ENCODE measurements around the gene SEMA3E. TPM values are rescaled to one million over a fixed set of nuclear protein-coding genes. Genes with fewer than 3 reads are reported as not detected.
"Not testable (repeated sequence)": the region's sequence is repeated elsewhere in the genome, so short reads cannot be mapped to it uniquely, and the experiment has no call there.

The SEMA3E gene
- total RNA-seq, 1 donor, result 1.4 TPM

GRCh38 chr7:83465643-83466042 lies 183.3 kb downstream of the SEMA3E start:
- no peak overlapping the region for H3K4me2 ChIP-seq (ENCODE audit: insufficient read depth, low read length)
- no peak overlapping the region for H2AFZ ChIP-seq (ENCODE audit: low read length)
- no peaks in the 10 kb centered on the region for H3K36me3 ChIP-seq (ENCODE audit: insufficient read depth, low read length)
- no peaks in the 10 kb centered on the region for H3K27me3 ChIP-seq (ENCODE audit: insufficient read depth, low read length)
- no peaks in the 10 kb centered on the region for H3K9me3 ChIP-seq (ENCODE audit: low read depth, low read length)
- no peak for DNase-seq (ENCODE audit: insufficient read length, low spot score, missing footprints)
- TF ChIP-seq CTCF (IDR thresholded peaks at IDR 0.05; ENCODE audit: extremely low read depth, low read depth, low read length), result no peak
- peaks cover 18% of the 10 kb centered on the region for H3K4me1 ChIP-seq (ENCODE audit: insufficient read depth, low read length)
- no peak overlapping the region for H3K27ac ChIP-seq (ENCODE audit: low read depth, low read length)
- no peaks in the 10 kb centered on the region for H3K79me2 ChIP-seq (ENCODE audit: insufficient read depth, low read length)
- no peaks in the 10 kb centered on the region for H4K20me1 ChIP-seq (ENCODE audit: insufficient read depth, low read length)
- H3K4me3 ChIP-seq (ENCODE audit: insufficient read depth, low read length), result no peak overlapping the region

- H3K9me3 ChIP-seq (ENCODE audit: low read depth, low read length); H3K4me1 ChIP-seq (ENCODE audit: insufficient read depth, low read length); H3K27ac ChIP-seq (ENCODE audit: low read depth, low read length); H4K20me1 ChIP-seq (ENCODE audit: insufficient read depth, low read length); H3K4me3 ChIP-seq (ENCODE audit: insufficient read depth, low read length); H3K27me3 ChIP-seq (ENCODE audit: insufficient read depth, low read length); DNase-seq (ENCODE audit: insufficient read length, low spot score, missing footprints); H3K79me2 ChIP-seq (ENCODE audit: insufficient read depth, low read length); H3K4me2 ChIP-seq (ENCODE audit: insufficient read depth, low read length); H2AFZ ChIP-seq (ENCODE audit: low read length); H3K36me3 ChIP-seq (ENCODE audit: insufficient read depth, low read length): not testable (repeated sequence)
Observed at GRCh38 chr7:83461820-83462219, 187.1 kb downstream of the SEMA3E start.

- not testable (repeated sequence) for H3K9me3 ChIP-seq (ENCODE audit: low read depth, low read length); H3K4me1 ChIP-seq (ENCODE audit: insufficient read depth, low read length); H3K36me3 ChIP-seq (ENCODE audit: insufficient read depth, low read length); H3K4me2 ChIP-seq (ENCODE audit: insufficient read depth, low read length); H2AFZ ChIP-seq (ENCODE audit: low read length); H3K27me3 ChIP-seq (ENCODE audit: insufficient read depth, low read length); H3K4me3 ChIP-seq (ENCODE audit: insufficient read depth, low read length); H4K20me1 ChIP-seq (ENCODE audit: insufficient read depth, low read length); H3K79me2 ChIP-seq (ENCODE audit: insufficient read depth, low read length); DNase-seq (ENCODE audit: insufficient read length, low spot score, missing footprints); H3K27ac ChIP-seq (ENCODE audit: low read depth, low read length)
Observed at GRCh38 chr7:83459930-83460653, 188.8 kb downstream of the SEMA3E start.

- not testable (repeated sequence) for H2AFZ ChIP-seq (ENCODE audit: low read length); H3K4me1 ChIP-seq (ENCODE audit: insufficient read depth, low read length); H3K4me3 ChIP-seq (ENCODE audit: insufficient read depth, low read length); H4K20me1 ChIP-seq (ENCODE audit: insufficient read depth, low read length); H3K9me3 ChIP-seq (ENCODE audit: low read depth, low read length); H3K4me2 ChIP-seq (ENCODE audit: insufficient read depth, low read length); H3K27ac ChIP-seq (ENCODE audit: low read depth, low read length); H3K27me3 ChIP-seq (ENCODE audit: insufficient read depth, low read length); H3K79me2 ChIP-seq (ENCODE audit: insufficient read depth, low read length); H3K36me3 ChIP-seq (ENCODE audit: insufficient read depth, low read length)
- peak; percentile 46 for DNase-seq (ENCODE audit: insufficient read length, low spot score, missing footprints)
Observed at GRCh38 chr7:83459101-83459929, 189.6 kb downstream of the SEMA3E start.

GRCh38 chr7:83457022-83457892 lies 191.7 kb downstream of the SEMA3E start:
- H3K27ac ChIP-seq (ENCODE audit: low read depth, low read length), result no peak overlapping the region
- no peak for DNase-seq (ENCODE audit: insufficient read length, low spot score, missing footprints)
- no peaks in the 10 kb centered on the region for H4K20me1 ChIP-seq (ENCODE audit: insufficient read depth, low read length)
- H3K9me3 ChIP-seq (ENCODE audit: low read depth, low read length), result no peaks in the 10 kb centered on the region
- no peak overlapping the region for H3K4me3 ChIP-seq (ENCODE audit: insufficient read depth, low read length)
- no peaks in the 10 kb centered on the region for H3K27me3 ChIP-seq (ENCODE audit: insufficient read depth, low read length)
- no peak overlapping the region for H2AFZ ChIP-seq (ENCODE audit: low read length)
- no peaks in the 10 kb centered on the region for H3K36me3 ChIP-seq (ENCODE audit: insufficient read depth, low read length)
- no peaks in the 10 kb centered on the region for H3K79me2 ChIP-seq (ENCODE audit: insufficient read depth, low read length)
- H3K4me2 ChIP-seq (ENCODE audit: insufficient read depth, low read length), result no peak overlapping the region
- no peaks in the 10 kb centered on the region for H3K4me1 ChIP-seq (ENCODE audit: insufficient read depth, low read length)
- no peak for TF ChIP-seq CTCF (IDR thresholded peaks at IDR 0.05; ENCODE audit: extremely low read depth, low read depth, low read length)
